Endodermal cell (in vitro differentiated cells): ENCODE measurements around the gene RTF2. TPM values are rescaled to one million over a fixed set of nuclear protein-coding genes. Genes with fewer than 3 reads are reported as not detected.

Experiments used
- DNase-seq: peaks from one replicate; pipeline ENCODE4 v3.0.0-alpha.2; 2017
- H3K27ac ChIP-seq: 2 replicates; pipeline ENCODE4 v1.5.1; 2013; ENCODE audit warnings: mild to moderate bottlenecking, low read depth, low read length, moderate library complexity
- H3K27me3 ChIP-seq: 2 replicates; pipeline ENCODE4 v1.6.1; 2013; ENCODE audit warnings: mild to moderate bottlenecking, low read length, moderate library complexity; ENCODE audit not compliant: insufficient read depth, control insufficient read depth, poor library complexity, severe bottlenecking
- H3K36me3 ChIP-seq: 2 replicates; pipeline ENCODE4 v1.7.0; 2013; ENCODE audit warnings: mild to moderate bottlenecking, low read length, moderate library complexity; ENCODE audit not compliant: control insufficient read depth, insufficient read depth
- H3K4me1 ChIP-seq: one replicate; pipeline ENCODE4 v1.7.0; 2013; ENCODE audit warnings: low read length; ENCODE audit not compliant: control insufficient read depth, insufficient read depth
- H3K4me3 ChIP-seq: 2 replicates; pipeline ENCODE4 v1.5.1; 2013; ENCODE audit warnings: mild to moderate bottlenecking, low read length, moderate library complexity
- H3K9ac ChIP-seq: 2 replicates; pipeline ENCODE4 v1.6.1; 2013; ENCODE audit warnings: mild to moderate bottlenecking, low read length, moderate library complexity; ENCODE audit not compliant: poor library complexity, severe bottlenecking; ENCODE audit errors: extremely low read depth
- H3K9me3 ChIP-seq: 2 replicates; pipeline ENCODE4 v1.6.1; 2013; ENCODE audit warnings: mild to moderate bottlenecking, low read length, moderate library complexity; ENCODE audit not compliant: control insufficient read depth
- H3K27ac Mint-ChIP-seq: 2 replicates; pipeline ENCODE4 v1.8.0; 2020; ENCODE audit warnings: mixed read lengths
- H3K27me3 Mint-ChIP-seq: 2 replicates; pipeline ENCODE4 v1.8.0; 2021; ENCODE audit warnings: mild to moderate bottlenecking, mixed read lengths; ENCODE audit not compliant: insufficient read depth
- H3K36me3 Mint-ChIP-seq: 2 replicates; pipeline ENCODE4 v1.8.0; 2020; ENCODE audit warnings: low read depth, mixed read lengths
- H3K4me1 Mint-ChIP-seq: 2 replicates; pipeline ENCODE4 v1.8.0; 2020; ENCODE audit warnings: mixed read lengths
- H3K4me3 Mint-ChIP-seq: 2 replicates; pipeline ENCODE4 v1.8.0; 2020; ENCODE audit warnings: mild to moderate bottlenecking, moderate library complexity, mixed read lengths
- H3K9me3 Mint-ChIP-seq: 2 replicates; pipeline ENCODE4 v1.8.0; 2020; ENCODE audit warnings: mild to moderate bottlenecking, mixed read lengths
- CTCF ChIP-seq: fragments of 200-600 bp; sonication (generic); conservative IDR thresholded peaks from 2 replicates; pipeline ENCODE4 v1.5.0; 2021; ENCODE audit warnings: antibody characterized with exemption, mild to moderate bottlenecking
- WGBS, 2 experiments: methylation state at CpG; one replicate each; pipeline versions ENCODE4 v1.1.5 to v1.1.7; 2013; ENCODE audit warnings: missing lambda C conversion rate in 2 of 2, mixed read lengths in 1 of 2; ENCODE audit not compliant: insufficient coverage in 1 of 2, insufficient read length in 1 of 2; 5-methylcytosine and 5-hydroxymethylcytosine counted together
- total RNA-seq, 2 donors: library from RNA; stranded (reverse); fragmentation: NEBNext Ultra II Directional in 1 of 2; extraction: Animal tissue kit (Norgen Biotek cat#: 25700) in 1 of 2; gene quantifications; 2 replicates in 1 of 2; 3 replicates in 1 of 2; pipeline ENCODE4 v1.2.1, GENCODE V29; 2021

RTF2 gene
- total RNA-seq, 2 donors from 2014 or later = 63.0 to 65.1 TPM

GRCh38 chr20:56566621-56567020 is 98.2 kb downstream of the RTF2 start:
- no peaks in the 10 kb centered on the region for H3K36me3 ChIP-seq
- no peaks in the 10 kb centered on the region for H3K9me3 ChIP-seq
- H3K27me3 ChIP-seq = no peaks in the 10 kb centered on the region
- H3K4me1 ChIP-seq = no peaks in the 10 kb centered on the region
- TF ChIP-seq CTCF = no peak
- no peak overlapping the region for H3K9ac ChIP-seq
- Mint-ChIP-seq H3K4me3 (no peak overlapping the region), H3K9me3 (peaks cover 1% of the 10 kb centered on the region), H3K36me3 (no peaks in the 10 kb centered on the region), H3K27ac (no peak overlapping the region), H3K4me1 (peaks cover 5% of the 10 kb centered on the region), H3K27me3 (peaks cover 4% of the 10 kb centered on the region)
- DNase-seq = no peak
- H3K4me3 ChIP-seq = no peak overlapping the region
- H3K27ac ChIP-seq = no peak overlapping the region
- WGBS, 2 experiments = 89 to 95% methylated on average over 3 of the region's 3 CpGs

Other genes starting within 250 kb of the RTF2 start
- gene MC3R, start 219.9 kb upstream of the RTF2 start, total RNA-seq = not detected
- gene FAM210B, start 109.7 kb upstream of the RTF2 start, total RNA-seq = 10 to 100 TPM; 16.8 to 34.1 TPM
- gene AURKA, start 76.4 kb upstream of the RTF2 start, total RNA-seq = 10 to 100 TPM; 56.3 to 85.9 TPM
- 10 to 100 TPM; 47.9 to 50.1 TPM for gene CSTF1, start 76.0 kb upstream of the RTF2 start, total RNA-seq
- gene CASS4, start 56.4 kb upstream of the RTF2 start, total RNA-seq = not detected
- gene FAM209A, start 56.1 kb downstream of the RTF2 start, total RNA-seq = not detected
- under 1 TPM in 1 of 2 donors, not detected in 1; 0.77 TPM for gene FAM209B, start 64.6 kb downstream of the RTF2 start, total RNA-seq
- gene TFAP2C, start 160.7 kb downstream of the RTF2 start, total RNA-seq = 1 to 10 TPM in 1 of 2 donors, under 1 TPM in 1; 0.31 to 1.8 TPM